Neural progenitor cell (in vitro differentiated cells): ENCODE results near the gene MYOF.

Experiments
- EZH2 ChIP-seq: fragments of 200-600 bp; sonication (generic); IDR thresholded peaks from 2 replicates; pipeline ENCODE4 v1.6.1; 2017; ENCODE audit warnings: antibody characterized with exemption, mild to moderate bottlenecking, moderate library complexity
- EZH2phosphoT487 ChIP-seq: fragments of 200-600 bp; sonication (generic); IDR thresholded peaks from 2 replicates; pipeline ENCODE4 v1.6.1; 2017; ENCODE audit warnings: antibody characterized with exemption
- TF ChIP-seq, protein P1 (sequence below): fragments of 200-600 bp; sonication (generic); IDR thresholded peaks from 2 replicates; pipeline ENCODE4 v1.5.1; 2017; ENCODE audit warnings: antibody characterized with exemption, mild to moderate bottlenecking

GRCh38 chr10:93515071-93516005, 33.2 kb upstream of the MYOF start:
- TF ChIP-seq, protein P1, sequence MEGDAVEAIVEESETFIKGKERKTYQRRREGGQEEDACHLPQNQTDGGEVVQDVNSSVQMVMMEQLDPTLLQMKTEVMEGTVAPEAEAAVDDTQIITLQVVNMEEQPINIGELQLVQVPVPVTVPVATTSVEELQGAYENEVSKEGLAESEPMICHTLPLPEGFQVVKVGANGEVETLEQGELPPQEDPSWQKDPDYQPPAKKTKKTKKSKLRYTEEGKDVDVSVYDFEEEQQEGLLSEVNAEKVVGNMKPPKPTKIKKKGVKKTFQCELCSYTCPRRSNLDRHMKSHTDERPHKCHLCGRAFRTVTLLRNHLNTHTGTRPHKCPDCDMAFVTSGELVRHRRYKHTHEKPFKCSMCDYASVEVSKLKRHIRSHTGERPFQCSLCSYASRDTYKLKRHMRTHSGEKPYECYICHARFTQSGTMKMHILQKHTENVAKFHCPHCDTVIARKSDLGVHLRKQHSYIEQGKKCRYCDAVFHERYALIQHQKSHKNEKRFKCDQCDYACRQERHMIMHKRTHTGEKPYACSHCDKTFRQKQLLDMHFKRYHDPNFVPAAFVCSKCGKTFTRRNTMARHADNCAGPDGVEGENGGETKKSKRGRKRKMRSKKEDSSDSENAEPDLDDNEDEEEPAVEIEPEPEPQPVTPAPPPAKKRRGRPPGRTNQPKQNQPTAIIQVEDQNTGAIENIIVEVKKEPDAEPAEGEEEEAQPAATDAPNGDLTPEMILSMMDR, result no peak
- no peak for TF ChIP-seq EZH2
- TF ChIP-seq EZH2phosphoT487, result no peak
